ENCODE results near the gene DYNC2I2.

- peak; percentile 32; the same call in 1 of the 2 replicates for TF ChIP-seq CTCF (conservative IDR thresholded peaks at IDR 0.05; ENCODE audit: low read length)
- TF ChIP-seq EZH2phosphoT487 (IDR thresholded peaks at IDR 0.05; ENCODE audit: borderline replicate concordance), result no peak
Measured at GRCh38 chr9:128635266-128636023, 21.2 kb downstream of the DYNC2I2 start.
